Fibroblast of lung (primary cell): Measurements from ENCODE around the gene EBF4.

ENCODE experiments used
- EZH2 ChIP-seq: IDR thresholded peaks from 2 replicates; pipeline ENCODE4 v1.5.1; 2012; ENCODE audit warnings: low read length, control low read depth, mild to moderate bottlenecking; ENCODE audit errors: missing control alignments
- TF ChIP-seq, protein P1 (sequence below), 2 donors: IDR thresholded peaks in 1 of 2; conservative IDR thresholded peaks in 1 of 2; 1 replicate in 1 of 2; 2 replicates in 1 of 2; pipeline ENCODE4 v1.5.1; 2011 to 2012; ENCODE audit warnings: low read length in 2 of 2, control low read depth in 1 of 2, inconsistent platforms in 1 of 2, low read depth in 1 of 2, mild to moderate bottlenecking in 1 of 2

- TF ChIP-seq, protein P1, sequence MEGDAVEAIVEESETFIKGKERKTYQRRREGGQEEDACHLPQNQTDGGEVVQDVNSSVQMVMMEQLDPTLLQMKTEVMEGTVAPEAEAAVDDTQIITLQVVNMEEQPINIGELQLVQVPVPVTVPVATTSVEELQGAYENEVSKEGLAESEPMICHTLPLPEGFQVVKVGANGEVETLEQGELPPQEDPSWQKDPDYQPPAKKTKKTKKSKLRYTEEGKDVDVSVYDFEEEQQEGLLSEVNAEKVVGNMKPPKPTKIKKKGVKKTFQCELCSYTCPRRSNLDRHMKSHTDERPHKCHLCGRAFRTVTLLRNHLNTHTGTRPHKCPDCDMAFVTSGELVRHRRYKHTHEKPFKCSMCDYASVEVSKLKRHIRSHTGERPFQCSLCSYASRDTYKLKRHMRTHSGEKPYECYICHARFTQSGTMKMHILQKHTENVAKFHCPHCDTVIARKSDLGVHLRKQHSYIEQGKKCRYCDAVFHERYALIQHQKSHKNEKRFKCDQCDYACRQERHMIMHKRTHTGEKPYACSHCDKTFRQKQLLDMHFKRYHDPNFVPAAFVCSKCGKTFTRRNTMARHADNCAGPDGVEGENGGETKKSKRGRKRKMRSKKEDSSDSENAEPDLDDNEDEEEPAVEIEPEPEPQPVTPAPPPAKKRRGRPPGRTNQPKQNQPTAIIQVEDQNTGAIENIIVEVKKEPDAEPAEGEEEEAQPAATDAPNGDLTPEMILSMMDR (conservative IDR thresholded peaks at IDR 0.05 in 1 of 2, IDR thresholded peaks at IDR 0.05 in 1 of 2; ENCODE audit: low read depth in 1 of 2, low read length in 2 of 2) = no peak
- TF ChIP-seq EZH2 = no peak
Measured at GRCh38 chr20:2655331-2656116, 37.1 kb upstream of the EBF4 start.
